ENCODE data around the gene RRP8.

DNA sequence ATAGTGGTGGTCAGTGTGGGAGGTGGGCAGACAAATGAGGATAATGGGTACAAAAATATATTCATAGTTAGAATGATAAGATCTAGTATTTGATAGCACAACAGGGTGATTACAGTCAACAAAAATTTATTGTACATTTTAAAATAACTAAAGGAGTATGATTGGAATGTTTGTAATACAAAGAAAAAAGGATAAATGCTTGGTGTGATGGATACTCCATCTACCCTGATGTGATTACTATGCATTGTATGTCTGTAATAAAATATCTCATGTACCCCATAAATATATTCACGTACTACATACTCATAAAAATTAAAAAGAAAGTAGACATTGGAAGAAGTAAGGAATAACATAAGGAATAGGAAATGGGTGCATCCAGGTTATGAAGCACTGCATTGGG is 15.4 kb downstream of the RRP8 start:
- TF ChIP-seq, protein P1, sequence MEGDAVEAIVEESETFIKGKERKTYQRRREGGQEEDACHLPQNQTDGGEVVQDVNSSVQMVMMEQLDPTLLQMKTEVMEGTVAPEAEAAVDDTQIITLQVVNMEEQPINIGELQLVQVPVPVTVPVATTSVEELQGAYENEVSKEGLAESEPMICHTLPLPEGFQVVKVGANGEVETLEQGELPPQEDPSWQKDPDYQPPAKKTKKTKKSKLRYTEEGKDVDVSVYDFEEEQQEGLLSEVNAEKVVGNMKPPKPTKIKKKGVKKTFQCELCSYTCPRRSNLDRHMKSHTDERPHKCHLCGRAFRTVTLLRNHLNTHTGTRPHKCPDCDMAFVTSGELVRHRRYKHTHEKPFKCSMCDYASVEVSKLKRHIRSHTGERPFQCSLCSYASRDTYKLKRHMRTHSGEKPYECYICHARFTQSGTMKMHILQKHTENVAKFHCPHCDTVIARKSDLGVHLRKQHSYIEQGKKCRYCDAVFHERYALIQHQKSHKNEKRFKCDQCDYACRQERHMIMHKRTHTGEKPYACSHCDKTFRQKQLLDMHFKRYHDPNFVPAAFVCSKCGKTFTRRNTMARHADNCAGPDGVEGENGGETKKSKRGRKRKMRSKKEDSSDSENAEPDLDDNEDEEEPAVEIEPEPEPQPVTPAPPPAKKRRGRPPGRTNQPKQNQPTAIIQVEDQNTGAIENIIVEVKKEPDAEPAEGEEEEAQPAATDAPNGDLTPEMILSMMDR (IDR thresholded peaks at IDR 0.05) = no peak
- TF ChIP-seq POLR2A (IDR thresholded peaks at IDR 0.05) = no peak
